Measurements from ENCODE around the gene CHCHD6.

The CHCHD6 gene

GRCh38 chr3:126917232-126917804 is 213.3 kb downstream of the CHCHD6 start:
- no peak for DNase-seq (ENCODE audit: low read depth in 1 of 2, low spot score in 1 of 2)

- DNase-seq (ENCODE audit: low read depth in 1 of 2, low spot score in 1 of 2): no peak
These were observed 214.3 kb downstream of the CHCHD6 start for GRCh38 chr3:126918355-126918821.

GRCh38 chr3:126921085-126921824 is 217.2 kb downstream of the CHCHD6 start:
- DNase-seq (ENCODE audit: low read depth in 1 of 2, low spot score in 1 of 2): no peak

- no peak for DNase-seq (ENCODE audit: low read depth in 1 of 2, low spot score in 1 of 2)
These were observed 218.4 kb downstream of the CHCHD6 start for GRCh38 chr3:126922466-126922865.

GRCh38 chr3:126923423-126923822 is 219.4 kb downstream of the CHCHD6 start:
- DNase-seq (ENCODE audit: low read depth in 1 of 2, low spot score in 1 of 2): no peak

GRCh38 chr3:126923895-126924294 is 219.9 kb downstream of the CHCHD6 start:
- DNase-seq (ENCODE audit: low read depth in 1 of 2, low spot score in 1 of 2): no peak

- no peak for DNase-seq (ENCODE audit: low read depth in 1 of 2, low spot score in 1 of 2)
These were observed 220.4 kb downstream of the CHCHD6 start for GRCh38 chr3:126924458-126924857.

- DNase-seq (ENCODE audit: low read depth in 1 of 2, low spot score in 1 of 2): no peak
These were observed 221.6 kb downstream of the CHCHD6 start for GRCh38 chr3:126925411-126926171.

GRCh38 chr3:126926684-126927400 is 222.8 kb downstream of the CHCHD6 start:
- no peak for DNase-seq (ENCODE audit: low read depth in 1 of 2, low spot score in 1 of 2)

- no peak for DNase-seq (ENCODE audit: low read depth in 1 of 2, low spot score in 1 of 2)
These were observed 223.3 kb downstream of the CHCHD6 start for GRCh38 chr3:126927401-126927750.

GRCh38 chr3:126927846-126928245 is 223.8 kb downstream of the CHCHD6 start:
- no peak for DNase-seq (ENCODE audit: low read depth in 1 of 2, low spot score in 1 of 2)

- DNase-seq (ENCODE audit: low read depth in 1 of 2, low spot score in 1 of 2): no peak
These were observed 225.0 kb downstream of the CHCHD6 start for GRCh38 chr3:126928921-126929474.

GRCh38 chr3:126930936-126931600 is 227.0 kb downstream of the CHCHD6 start:
- no peak for DNase-seq (ENCODE audit: low read depth in 1 of 2, low spot score in 1 of 2)

GRCh38 chr3:126931806-126932187 is 227.8 kb downstream of the CHCHD6 start:
- no peak for DNase-seq (ENCODE audit: low read depth in 1 of 2, low spot score in 1 of 2)

- DNase-seq (ENCODE audit: low read depth in 1 of 2, low spot score in 1 of 2): no peak
These were observed 228.3 kb downstream of the CHCHD6 start for GRCh38 chr3:126932188-126932931.

- no peak for DNase-seq (ENCODE audit: low read depth in 1 of 2, low spot score in 1 of 2)
These were observed 230.0 kb downstream of the CHCHD6 start for GRCh38 chr3:126934031-126934531.

- DNase-seq (ENCODE audit: low read depth in 1 of 2, low spot score in 1 of 2): no peak
These were observed 231.0 kb downstream of the CHCHD6 start for GRCh38 chr3:126934991-126935390.

- DNase-seq (ENCODE audit: low read depth in 1 of 2, low spot score in 1 of 2): no peak
These were observed 231.9 kb downstream of the CHCHD6 start for GRCh38 chr3:126935756-126936509.

GRCh38 chr3:126936853-126937425 is 232.9 kb downstream of the CHCHD6 start:
- no peak for DNase-seq (ENCODE audit: low read depth in 1 of 2, low spot score in 1 of 2)
